ENCODE data around the gene ENKD1. TPM values are rescaled to one million over a fixed set of nuclear protein-coding genes. Genes with fewer than 3 reads are reported as not detected.
A peak's percentile ranks its signal among the peaks of the same experiment; 100 is the strongest.

ENKD1 gene
- total and polyA plus RNA-seq, 2 of the 13 experiments (the other 11 are each of a cell fraction or from before 2014, with no cell fraction given), result 10.8 to 20.8 TPM

DNA sequence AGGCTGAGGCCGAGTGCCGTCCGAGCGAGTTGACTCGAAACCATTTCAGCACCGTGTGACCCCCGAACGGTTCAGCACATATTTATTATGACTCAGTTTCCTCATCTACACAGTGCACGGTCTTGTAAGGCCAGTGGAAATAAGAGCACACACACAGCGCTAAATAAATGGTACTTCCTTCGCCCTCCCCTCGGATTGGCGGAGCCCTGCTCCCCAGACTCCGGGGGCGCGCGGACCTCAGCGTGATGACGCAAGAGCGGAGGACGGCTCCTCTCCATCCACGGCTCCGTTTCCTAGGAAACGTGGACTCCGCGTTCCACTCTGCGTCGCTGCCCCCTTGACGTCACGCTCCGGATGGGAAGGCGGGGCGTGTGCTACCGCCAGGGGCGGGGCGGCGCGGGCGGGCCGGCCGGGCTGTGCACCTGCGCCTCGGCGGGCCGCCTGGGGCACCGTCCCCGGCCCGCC lies 6.0 kb downstream of the ENKD1 start, which contains the start of gene PARD6A (continued):
- peak; percentile 92; the same call in 1 of the 2 replicates for TF ChIP-seq TERF1 (CRISPR knock-in tag; IDR thresholded peaks at IDR 0.05)
- TF ChIP-seq AFF4 (CRISPR knock-in tag; IDR thresholded peaks at IDR 0.05), result no peak
- TF ChIP-seq ZNF563 (CRISPR knock-in tag; IDR thresholded peaks at IDR 0.05), result no peak
- TF ChIP-seq ZNF441 (CRISPR knock-in tag; IDR thresholded peaks at IDR 0.05; ENCODE audit: borderline replicate concordance), result no peak; the same call in 1 of the 2 replicates
- 0 out of 2 replicates have a peak, but pooled peaks have one; percentile 4 for TF ChIP-seq SRY (CRISPR knock-in tag; IDR thresholded peaks at IDR 0.05)
- no peak for TF ChIP-seq NAIF1 (CRISPR knock-in tag; IDR thresholded peaks at IDR 0.05; ENCODE audit: borderline replicate concordance)
- no peak for TF ChIP-seq ATRX (CRISPR knock-in tag; IDR thresholded peaks at IDR 0.05; ENCODE audit: borderline replicate concordance)
- no peak for TF ChIP-seq ZC3H4 (CRISPR knock-in tag; IDR thresholded peaks at IDR 0.05; ENCODE audit: borderline replicate concordance)
- TF ChIP-seq MIXL1 (CRISPR knock-in tag; IDR thresholded peaks at IDR 0.05), result no peak
- TF ChIP-seq, protein P1, sequence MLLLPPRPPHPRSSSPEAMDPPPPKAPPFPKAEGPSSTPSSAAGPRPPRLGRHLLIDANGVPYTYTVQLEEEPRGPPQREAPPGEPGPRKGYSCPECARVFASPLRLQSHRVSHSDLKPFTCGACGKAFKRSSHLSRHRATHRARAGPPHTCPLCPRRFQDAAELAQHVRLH (CRISPR knock-in tag; IDR thresholded peaks at IDR 0.05; ENCODE audit: borderline replicate concordance, low read depth), result no peak
- TF ChIP-seq, protein P2, sequence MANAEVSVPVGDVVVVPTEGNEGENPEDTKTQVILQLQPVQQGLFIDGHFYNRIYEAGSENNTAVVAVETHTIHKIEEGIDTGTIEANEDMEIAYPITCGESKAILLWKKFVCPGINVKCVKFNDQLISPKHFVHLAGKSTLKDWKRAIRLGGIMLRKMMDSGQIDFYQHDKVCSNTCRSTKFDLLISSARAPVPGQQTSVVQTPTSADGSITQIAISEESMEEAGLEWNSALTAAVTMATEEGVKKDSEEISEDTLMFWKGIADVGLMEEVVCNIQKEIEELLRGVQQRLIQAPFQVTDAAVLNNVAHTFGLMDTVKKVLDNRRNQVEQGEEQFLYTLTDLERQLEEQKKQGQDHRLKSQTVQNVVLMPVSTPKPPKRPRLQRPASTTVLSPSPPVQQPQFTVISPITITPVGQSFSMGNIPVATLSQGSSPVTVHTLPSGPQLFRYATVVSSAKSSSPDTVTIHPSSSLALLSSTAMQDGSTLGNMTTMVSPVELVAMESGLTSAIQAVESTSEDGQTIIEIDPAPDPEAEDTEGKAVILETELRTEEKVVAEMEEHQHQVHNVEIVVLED (CRISPR knock-in tag; IDR thresholded peaks at IDR 0.05; ENCODE audit: borderline replicate concordance), result peak; percentile 94
- TF ChIP-seq ZNF678 (CRISPR knock-in tag; IDR thresholded peaks at IDR 0.05), result no peak
- TF ChIP-seq BRD4 (CRISPR knock-in tag; IDR thresholded peaks at IDR 0.05), result no peak
- TF ChIP-seq TGIF2 (CRISPR knock-in tag; IDR thresholded peaks at IDR 0.05), result no peak
- TF ChIP-seq SRSF1 (optimal IDR thresholded peaks at IDR 0.05; ENCODE audit: low read depth, low read length), result no peak
- TF ChIP-seq HOXA5 (CRISPR knock-in tag; IDR thresholded peaks at IDR 0.05), result no peak
- no peak; the same call in 1 of the 2 replicates for TF ChIP-seq ZNF784 (CRISPR knock-in tag; IDR thresholded peaks at IDR 0.05; ENCODE audit: borderline replicate concordance)
- TF ChIP-seq ZNF225 (CRISPR knock-in tag; IDR thresholded peaks at IDR 0.05), result no peak
- TF ChIP-seq ZNF782 (CRISPR knock-in tag; IDR thresholded peaks at IDR 0.05; ENCODE audit: borderline replicate concordance), result no peak
- TF ChIP-seq, protein P3, sequence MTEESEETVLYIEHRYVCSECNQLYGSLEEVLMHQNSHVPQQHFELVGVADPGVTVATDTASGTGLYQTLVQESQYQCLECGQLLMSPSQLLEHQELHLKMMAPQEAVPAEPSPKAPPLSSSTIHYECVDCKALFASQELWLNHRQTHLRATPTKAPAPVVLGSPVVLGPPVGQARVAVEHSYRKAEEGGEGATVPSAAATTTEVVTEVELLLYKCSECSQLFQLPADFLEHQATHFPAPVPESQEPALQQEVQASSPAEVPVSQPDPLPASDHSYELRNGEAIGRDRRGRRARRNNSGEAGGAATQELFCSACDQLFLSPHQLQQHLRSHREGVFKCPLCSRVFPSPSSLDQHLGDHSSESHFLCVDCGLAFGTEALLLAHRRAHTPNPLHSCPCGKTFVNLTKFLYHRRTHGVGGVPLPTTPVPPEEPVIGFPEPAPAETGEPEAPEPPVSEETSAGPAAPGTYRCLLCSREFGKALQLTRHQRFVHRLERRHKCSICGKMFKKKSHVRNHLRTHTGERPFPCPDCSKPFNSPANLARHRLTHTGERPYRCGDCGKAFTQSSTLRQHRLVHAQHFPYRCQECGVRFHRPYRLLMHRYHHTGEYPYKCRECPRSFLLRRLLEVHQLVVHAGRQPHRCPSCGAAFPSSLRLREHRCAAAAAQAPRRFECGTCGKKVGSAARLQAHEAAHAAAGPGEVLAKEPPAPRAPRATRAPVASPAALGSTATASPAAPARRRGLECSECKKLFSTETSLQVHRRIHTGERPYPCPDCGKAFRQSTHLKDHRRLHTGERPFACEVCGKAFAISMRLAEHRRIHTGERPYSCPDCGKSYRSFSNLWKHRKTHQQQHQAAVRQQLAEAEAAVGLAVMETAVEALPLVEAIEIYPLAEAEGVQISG (CRISPR knock-in tag; IDR thresholded peaks at IDR 0.05), result peak; percentile 32

Data from HepG2 (cell line).